ENCODE data around the gene CWF19L1. TPM values are rescaled to one million over a fixed set of nuclear protein-coding genes. Genes with fewer than 3 reads are reported as not detected.

The CWF19L1 gene
- total RNA-seq (10 to 100 TPM; 13.8 to 17.1 (median 16.1) TPM), polyA plus RNA-seq (10 to 100 TPM; 13.8 to 23.4 (median 13.9) TPM)

GRCh38 chr10:100267239-100268104, at the start of gene CWF19L1:
Gene CWF19L1 (minus strand): TSS chr10:100267638. CDS start chr10:100267593, 45 bp downstream.
- Histone ChIP-seq H3K36me3 (no peaks in the 10 kb centered on the region), H3K4me3 (peak within 1 kb of the TSS; percentile 51 to 98 (median 83)), H3K4me1 (peaks cover 0 to 20% (median 19%) of the 10 kb centered on the region in 4 donors), H3K27ac (peak within 1 kb of the TSS; percentile 76 to 90 (median 84)), H3K9me3 (no peaks in the 10 kb centered on the region), H3K27me3 (no peaks in the 10 kb centered on the region)
- intact Hi-C loops (cut with DNase I) = loop anchor here (2.0 to 5.0 kb wide), 3 partner anchors 19 to 80 kb away; partner anchors contain the start of genes BLOC1S2, CHUK and ERLIN1
- TF ChIP-seq POLR2A (IDR thresholded peaks at IDR 0.05) (peak in 1 of 2 donors; percentile 56), CTCF (IDR thresholded peaks at IDR 0.05) (no peak), EP300 (IDR thresholded peaks at IDR 0.05) (peak in 1 of 4 donors; percentile 33), POLR2AphosphoS5 (IDR thresholded peaks at IDR 0.05) (peak; percentile 83 to 91 (median 88))
- WGBS, 2 donors = 2 to 3% methylated on average over 49 of the region's 49 CpGs
- peak; percentile 94 for DNase-seq

GRCh38 chr10:100315615-100316014, 48.2 kb upstream of the CWF19L1 start:
- H3K4me1 ChIP-seq = no peaks in the 10 kb centered on the region
- 77 to 85% methylated on average over 4 of the region's 4 CpGs for WGBS, 2 donors
- no peak for DNase-seq
- intact Hi-C loops (cut with DNase I) = no loop called here
- peaks cover 0 to 68% (median 0%) of the 10 kb centered on the region in 3 donors for H3K27me3 ChIP-seq
- TF ChIP-seq CTCF (IDR thresholded peaks at IDR 0.05) = no peak
- TF ChIP-seq POLR2AphosphoS5 (IDR thresholded peaks at IDR 0.05) = no peak
- no peak for TF ChIP-seq POLR2A (IDR thresholded peaks at IDR 0.05)
- TF ChIP-seq EP300 (IDR thresholded peaks at IDR 0.05) = no peak
- no peaks in the 10 kb centered on the region for H3K9me3 ChIP-seq
- H3K4me3 ChIP-seq = no peak overlapping the region
- H3K27ac ChIP-seq = no peak overlapping the region
- H3K36me3 ChIP-seq = no peaks in the 10 kb centered on the region

DNA sequence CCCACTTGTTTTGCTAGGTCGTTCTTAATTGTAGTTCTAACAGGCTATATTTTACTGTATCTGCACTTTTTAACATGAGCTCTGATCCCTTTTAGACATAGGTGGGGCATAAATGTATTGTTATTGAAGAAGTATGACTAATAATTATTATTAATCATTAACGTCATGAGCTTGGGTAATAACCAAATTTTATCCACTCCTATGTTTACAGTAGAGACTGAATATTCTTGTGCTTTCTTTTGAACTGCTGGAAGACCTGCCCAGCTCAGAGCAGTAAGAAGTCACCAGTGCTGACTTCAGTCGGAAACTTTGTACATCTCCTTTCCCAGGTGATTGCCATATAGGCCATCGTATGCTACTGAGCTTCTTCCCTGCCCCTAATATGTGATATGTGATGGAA, 43.9 kb upstream of the CWF19L1 start:
- no peak overlapping the region for H3K4me3 ChIP-seq
- peaks cover 0 to 32% (median 0%) of the 10 kb centered on the region in 3 donors for H3K27me3 ChIP-seq
- intact Hi-C loops (cut with DNase I) = no loop called here
- WGBS, 2 donors = 77 to 81% methylated on average over 4 of the region's 4 CpGs
- no peaks in the 10 kb centered on the region for H3K4me1 ChIP-seq
- H3K36me3 ChIP-seq = no peaks in the 10 kb centered on the region
- no peak overlapping the region for H3K27ac ChIP-seq
- no peaks in the 10 kb centered on the region for H3K9me3 ChIP-seq
- no peak for TF ChIP-seq POLR2AphosphoS5 (IDR thresholded peaks at IDR 0.05)
- TF ChIP-seq EP300 (IDR thresholded peaks at IDR 0.05) = no peak
- TF ChIP-seq CTCF (IDR thresholded peaks at IDR 0.05) = no peak
- DNase-seq = no peak

- WGBS, 2 donors = 86 to 89% methylated on average over 3 of the region's 3 CpGs
- H3K4me3 ChIP-seq = no peak overlapping the region
- TF ChIP-seq EP300 (IDR thresholded peaks at IDR 0.05) (no peak), POLR2A (IDR thresholded peaks at IDR 0.05) (no peak), POLR2AphosphoS5 (IDR thresholded peaks at IDR 0.05) (no peak), CTCF (IDR thresholded peaks at IDR 0.05) (no peak)
- no peak overlapping the region for H3K27ac ChIP-seq
- no peaks in the 10 kb centered on the region for H3K4me1 ChIP-seq
- intact Hi-C loops (cut with DNase I) = no loop called here
- no peaks in the 10 kb centered on the region for H3K9me3 ChIP-seq
- no peaks in the 10 kb centered on the region for H3K36me3 ChIP-seq
- H3K27me3 ChIP-seq = peaks cover 0 to 35% (median 0%) of the 10 kb centered on the region in 3 donors
- DNase-seq = no peak
These were observed 40.2 kb upstream of the CWF19L1 start for GRCh38 chr10:100307684-100308083.

Data from sigmoid colon (tissue), 7 donors.